ENCODE data around the gene GALNT15. TPM values are rescaled to one million over a fixed set of nuclear protein-coding genes. Genes with fewer than 3 reads are reported as not detected.

Gene GALNT15
- total RNA-seq, 1 donor from 2014 or later, result 10.3 TPM

DNA sequence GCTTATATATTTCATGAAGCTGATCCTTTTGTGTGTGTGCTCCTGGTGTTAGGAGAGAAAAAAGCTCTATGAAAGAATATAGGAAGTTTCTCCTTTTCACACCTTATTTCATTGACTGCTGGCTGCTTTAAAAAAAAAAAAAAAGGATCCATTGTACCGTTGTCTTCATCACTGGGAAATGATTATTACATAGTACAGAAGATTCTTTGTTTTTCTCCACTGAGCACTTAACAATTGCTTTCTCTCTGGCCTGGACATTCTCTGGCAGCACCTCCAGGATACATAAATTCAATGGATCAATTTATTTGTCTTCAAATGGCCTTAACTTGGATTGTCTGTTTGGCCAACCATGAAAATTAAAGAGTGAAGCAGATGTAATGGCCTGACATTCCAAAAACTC lies 53.1 kb downstream of the GALNT15 start:
- Histone ChIP-seq H3K36me3 (no peaks in the 10 kb centered on the region), H3K27me3 (no peaks in the 10 kb centered on the region), H3K4me3 (no peak overlapping the region), H3K27ac (no peak overlapping the region), H3K9me3 (no peaks in the 10 kb centered on the region), H3K4me1 (no peaks in the 10 kb centered on the region)
- intact Hi-C loops (cut with DNase I), result no loop called here
- DNase-seq, result no peak
- TF ChIP-seq CTCF (IDR thresholded peaks at IDR 0.05), result no peak
- no peak for ATAC-seq

- no peaks in the 10 kb centered on the region for H3K27me3 ChIP-seq
- no peak overlapping the region for H3K4me3 ChIP-seq
- TF ChIP-seq CTCF (IDR thresholded peaks at IDR 0.05), result no peak
- no peaks in the 10 kb centered on the region for H3K4me1 ChIP-seq
- no peak for DNase-seq
- ATAC-seq, result no peak
- intact Hi-C loops (cut with DNase I), result no loop called here
- H3K36me3 ChIP-seq, result no peaks in the 10 kb centered on the region
- no peaks in the 10 kb centered on the region for H3K9me3 ChIP-seq
- H3K27ac ChIP-seq, result no peak overlapping the region
These were observed 55.2 kb downstream of the GALNT15 start for GRCh38 chr3:16229681-16230080.

GRCh38 chr3:16231983-16232382 lies 57.5 kb downstream of the GALNT15 start:
- no peaks in the 10 kb centered on the region for H3K9me3 ChIP-seq
- no peaks in the 10 kb centered on the region for H3K36me3 ChIP-seq
- no peak for TF ChIP-seq CTCF (IDR thresholded peaks at IDR 0.05)
- DNase-seq, result no peak
- H3K4me3 ChIP-seq, result no peak overlapping the region
- no peaks in the 10 kb centered on the region for H3K4me1 ChIP-seq
- H3K27ac ChIP-seq, result no peak overlapping the region
- intact Hi-C loops (cut with DNase I), result no loop called here
- ATAC-seq, result no peak
- H3K27me3 ChIP-seq, result no peaks in the 10 kb centered on the region

- H3K4me3 ChIP-seq, result no peak overlapping the region
- no peak for ATAC-seq
- H3K36me3 ChIP-seq, result no peaks in the 10 kb centered on the region
- no peak for TF ChIP-seq CTCF (IDR thresholded peaks at IDR 0.05)
- intact Hi-C loops (cut with DNase I), result no loop called here
- no peaks in the 10 kb centered on the region for H3K4me1 ChIP-seq
- H3K27me3 ChIP-seq, result no peaks in the 10 kb centered on the region
- no peaks in the 10 kb centered on the region for H3K9me3 ChIP-seq
- no peak for DNase-seq
- no peak overlapping the region for H3K27ac ChIP-seq
These were observed 59.3 kb downstream of the GALNT15 start for GRCh38 chr3:16233806-16234205.

- ATAC-seq, result no peak
These were observed 59.8 kb downstream of the GALNT15 start for GRCh38 chr3:16234281-16234680.

More at GRCh38 chr3:16234281-16234680, 59.8 kb downstream of the GALNT15 start:
- Histone ChIP-seq H3K27ac (no peak overlapping the region), H3K36me3 (no peaks in the 10 kb centered on the region), H3K27me3 (no peaks in the 10 kb centered on the region), H3K4me3 (no peak overlapping the region), H3K4me1 (no peaks in the 10 kb centered on the region), H3K9me3 (no peaks in the 10 kb centered on the region)
- TF ChIP-seq CTCF (IDR thresholded peaks at IDR 0.05), result no peak
- no peak for DNase-seq
- intact Hi-C loops (cut with DNase I), result no loop called here
